BE2C (cell line): ENCODE results near the gene NPTX2. TPM values are rescaled to one million over a fixed set of nuclear protein-coding genes. Genes with fewer than 3 reads are reported as not detected.
"Not testable (repeated sequence)": the region's sequence is repeated elsewhere in the genome, so short reads cannot be mapped to it uniquely, and the experiment has no call there.

ENCODE experiments used
- DNase-seq: peaks from one replicate; pipeline ENCODE4 v3.0.0-alpha.2; 2020
- H3K27me3 ChIP-seq: fragments of 250-450 bp; sonication (Bioruptor Pico); 2 replicates; pipeline ENCODE4 v1.5.1; 2020; ENCODE audit warnings: mild to moderate bottlenecking
- H3K36me3 ChIP-seq: fragments of 250-450 bp; sonication (Bioruptor Pico); 2 replicates; pipeline ENCODE4 v1.5.1; 2020; ENCODE audit warnings: mild to moderate bottlenecking
- H3K4me1 ChIP-seq: fragments of 250-450 bp; sonication (Bioruptor Pico); 2 replicates; pipeline ENCODE4 v1.5.1; 2020
- H3K4me3 ChIP-seq: 2 replicates; pipeline ENCODE4 v1.5.1; 2011; ENCODE audit warnings: low read depth, low read length
- H3K9me3 ChIP-seq: fragments of 250-450 bp; sonication (Bioruptor Pico); 2 replicates; pipeline ENCODE4 v1.5.1; 2020
- CTCF ChIP-seq: IDR thresholded peaks from 2 replicates; pipeline ENCODE4 v1.5.1; 2012; ENCODE audit warnings: mild to moderate bottlenecking, low read depth, low read length
- polyA plus RNA-seq: library from polyadenylated mRNA; unstranded; fragments of >200 nt; gene quantifications from one replicate; pipeline ENCODE4 v1.2.1, GENCODE V29; 2012; ENCODE audit warnings: low read depth, missing spikeins; ENCODE audit not compliant: insufficient read length, insufficient read depth

Gene NPTX2
- polyA plus RNA-seq = 0.15 TPM

- DNase-seq = peak; percentile 75
- Histone ChIP-seq H3K27me3 (peaks cover 34% of the 10 kb centered on the region), H3K9me3 (peaks cover 7% of the 10 kb centered on the region), H3K36me3 (no peaks in the 10 kb centered on the region), H3K4me3 (no peak within 1 kb of the TSS), H3K4me1 (no peaks in the 10 kb centered on the region)
- TF ChIP-seq CTCF = no peak
Measured at GRCh38 chr7:98617051-98617959, at the start of gene NPTX2. Gene NPTX2, plus strand, starts transcription at chr7:98617285. Its CDS starts 177 bp downstream, at chr7:98617462.

- peak; percentile 54 for DNase-seq
- Histone ChIP-seq H3K4me1 (peaks cover 11% of the 10 kb centered on the region), H3K4me3 (no peak overlapping the region), H3K9me3 (peaks cover 4% of the 10 kb centered on the region; the same call in 1 of the 2 replicates), H3K36me3 (no peaks in the 10 kb centered on the region), H3K27me3 (no peaks in the 10 kb centered on the region)
- TF ChIP-seq CTCF = no peak
Measured at GRCh38 chr7:98567991-98568390, 49.1 kb upstream of the NPTX2 start.

GRCh38 chr7:98568891-98569290 lies 48.2 kb upstream of the NPTX2 start:
- peaks cover 4% of the 10 kb centered on the region; the same call in 1 of the 2 replicates for H3K9me3 ChIP-seq
- no peaks in the 10 kb centered on the region for H3K27me3 ChIP-seq
- no peak overlapping the region for H3K4me3 ChIP-seq
- TF ChIP-seq CTCF = no peak
- H3K4me1 ChIP-seq = peaks cover 11% of the 10 kb centered on the region
- no peaks in the 10 kb centered on the region for H3K36me3 ChIP-seq
- peak; percentile 79 for DNase-seq

- Histone ChIP-seq H3K27me3 (no peaks in the 10 kb centered on the region), H3K4me1 (peaks cover 11% of the 10 kb centered on the region), H3K36me3 (no peaks in the 10 kb centered on the region), H3K9me3 (peaks cover 4% of the 10 kb centered on the region; the same call in 1 of the 2 replicates), H3K4me3 (peak overlapping the region; percentile 19)
- no peak for TF ChIP-seq CTCF
- DNase-seq = no peak
Measured at GRCh38 chr7:98569691-98570337, 47.3 kb upstream of the NPTX2 start.

- H3K4me3 ChIP-seq = no peak overlapping the region
- H3K36me3 ChIP-seq = no peaks in the 10 kb centered on the region
- H3K9me3 ChIP-seq = peaks cover 4% of the 10 kb centered on the region; the same call in 1 of the 2 replicates
- H3K4me1 ChIP-seq = peaks cover 9% of the 10 kb centered on the region
- no peaks in the 10 kb centered on the region for H3K27me3 ChIP-seq
- no peak for DNase-seq
- TF ChIP-seq CTCF = no peak
Measured at GRCh38 chr7:98571006-98571405, 46.1 kb upstream of the NPTX2 start.

- Histone ChIP-seq H3K4me1 (peaks cover 4% of the 10 kb centered on the region), H3K9me3 (peaks cover 4% of the 10 kb centered on the region; the same call in 1 of the 2 replicates), H3K4me3 (no peak overlapping the region), H3K27me3 (no peaks in the 10 kb centered on the region), H3K36me3 (no peaks in the 10 kb centered on the region)
- TF ChIP-seq CTCF = no peak
- no peak for DNase-seq
Measured at GRCh38 chr7:98571986-98572385, 45.1 kb upstream of the NPTX2 start.

GRCh38 chr7:98572716-98573115 lies 44.4 kb upstream of the NPTX2 start:
- H3K36me3 ChIP-seq, DNase-seq, H3K4me3 ChIP-seq, H3K27me3 ChIP-seq, H3K4me1 ChIP-seq, H3K9me3 ChIP-seq: not testable (repeated sequence)
